HG02678 (cell line): ENCODE data around the gene GGTA1.
A peak's percentile ranks its signal among the peaks of the same experiment; 100 is the strongest.

ENCODE experiments used
- ATAC-seq: cut with Tn5 transposase; IDR thresholded peaks from one replicate; pipeline ENCODE4 v1.9.1; 2021; ENCODE audit warnings: mild to moderate bottlenecking, moderate library complexity; ENCODE audit not compliant: unreplicated experiment

Gene GGTA1

DNA sequence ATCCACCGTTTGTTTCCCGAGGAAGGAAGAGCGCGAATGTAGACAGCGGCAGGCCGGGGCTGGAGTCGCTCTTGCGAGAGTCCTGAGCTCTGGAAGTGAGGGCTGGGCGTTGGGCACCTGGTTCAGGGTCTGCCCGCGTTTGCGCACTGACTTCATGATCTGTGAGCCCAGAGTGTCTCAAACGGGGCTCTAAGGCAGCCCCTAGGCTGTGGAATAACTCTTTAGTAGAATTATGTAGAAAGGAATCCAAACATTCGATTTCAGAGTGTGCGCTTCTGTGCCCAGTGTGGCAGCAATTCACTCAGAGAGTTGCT is 478 bp upstream of the GGTA1 start:
- ATAC-seq = no peak

DNA sequence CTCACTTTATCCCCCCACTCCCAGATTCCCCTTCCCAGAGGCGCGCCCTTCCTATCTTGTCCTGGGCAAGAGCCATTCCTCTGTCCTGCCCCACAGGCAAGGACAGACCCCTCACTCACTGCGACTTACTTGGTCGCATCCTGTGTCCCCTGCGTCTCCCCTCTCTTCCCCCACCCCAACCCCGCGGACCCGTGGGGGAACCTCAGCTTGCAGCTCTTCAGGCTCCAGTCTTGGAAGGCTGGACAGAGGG is 542 bp downstream of the GGTA1 start:
- no peak for ATAC-seq

DNA sequence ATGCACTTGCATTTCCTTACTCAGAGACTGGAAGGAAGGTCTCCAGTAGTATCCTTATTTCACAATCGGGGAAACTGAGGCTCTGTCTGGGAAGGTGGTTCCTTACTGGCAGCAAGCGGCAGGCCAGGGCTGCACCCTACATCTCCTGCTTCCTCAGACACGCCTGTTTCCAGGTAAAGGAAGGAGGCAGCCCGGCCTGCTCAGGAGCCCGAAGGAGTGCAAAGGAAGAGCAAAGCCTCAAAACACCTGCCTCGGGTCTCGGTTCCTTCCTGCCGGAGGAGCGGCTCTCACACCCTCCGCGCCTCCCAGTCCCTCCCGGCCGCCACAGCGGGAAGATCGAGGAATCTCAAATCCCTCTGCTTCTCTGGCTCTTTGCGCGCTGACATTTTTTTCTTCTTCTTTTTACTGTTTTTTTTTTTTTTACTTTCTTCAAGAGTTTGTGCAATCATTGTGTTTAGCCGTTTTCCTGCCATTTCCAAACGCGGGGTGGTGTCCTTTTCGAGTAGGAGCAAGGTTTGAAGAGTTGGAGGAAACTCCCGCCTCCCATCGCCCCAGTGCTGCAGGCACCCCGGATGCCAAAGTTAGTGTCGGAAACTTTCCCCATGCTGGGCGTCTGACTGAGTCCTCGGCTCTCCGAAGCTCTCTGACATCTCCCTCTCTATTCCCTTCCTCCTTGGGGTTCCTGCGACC is 1.0 kb downstream of the GGTA1 start:
- no peak for ATAC-seq

DNA sequence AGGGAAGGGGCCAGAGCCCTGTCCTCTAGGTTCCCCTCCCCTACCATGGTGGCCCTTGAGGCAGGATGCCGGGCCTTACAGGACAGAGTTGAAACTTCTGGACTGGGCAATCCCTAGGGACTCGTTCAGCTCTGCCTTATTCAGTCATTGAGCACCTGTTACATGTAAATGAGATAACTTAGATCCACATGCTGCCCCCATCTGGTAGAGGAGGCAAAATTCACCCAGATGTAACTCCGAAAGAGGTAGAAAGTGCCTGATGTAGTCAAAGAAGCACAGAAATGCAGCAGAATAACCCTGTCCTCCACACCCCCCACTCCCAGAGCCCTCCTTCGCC is 1.5 kb downstream of the GGTA1 start:
- peak; percentile 76 for ATAC-seq

DNA sequence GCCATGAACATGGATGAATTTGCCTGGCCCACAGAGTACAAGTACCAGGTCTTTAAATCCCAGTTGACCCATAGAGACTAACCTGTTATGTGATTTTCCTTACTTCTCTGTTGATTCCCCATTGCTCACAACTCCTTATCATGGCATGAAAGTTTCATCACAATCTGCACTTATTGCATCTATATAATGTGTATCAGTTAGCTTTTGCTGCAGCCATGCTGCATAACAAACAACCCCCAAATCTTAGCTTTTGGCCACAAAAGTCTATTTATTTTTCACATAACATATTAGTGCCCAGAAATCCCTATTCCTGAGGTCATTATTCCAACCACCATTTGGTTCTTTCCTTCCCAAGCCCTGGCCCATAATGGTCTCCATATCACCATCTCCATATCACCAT is 3.7 kb downstream of the GGTA1 start:
- ATAC-seq = no peak

DNA sequence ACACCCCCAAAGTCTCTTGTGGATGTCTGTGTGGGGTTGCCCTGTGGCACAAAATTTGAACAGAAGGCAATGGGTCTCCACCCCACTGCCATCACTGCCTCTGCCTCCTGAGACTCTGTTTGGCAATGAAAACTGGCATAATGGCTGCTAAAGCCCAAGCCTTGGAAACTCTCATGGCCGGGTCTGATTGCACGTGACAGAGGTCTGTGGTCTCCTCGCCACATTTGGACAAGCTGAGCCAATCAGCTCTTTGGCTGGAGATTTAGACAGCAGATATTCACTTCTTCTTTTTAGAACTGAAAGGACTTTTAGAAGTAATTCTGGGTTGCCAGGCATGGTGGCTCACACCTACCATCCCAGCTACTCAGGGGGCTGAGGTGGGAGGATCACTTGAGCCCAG is 5.5 kb downstream of the GGTA1 start:
- ATAC-seq = no peak

DNA sequence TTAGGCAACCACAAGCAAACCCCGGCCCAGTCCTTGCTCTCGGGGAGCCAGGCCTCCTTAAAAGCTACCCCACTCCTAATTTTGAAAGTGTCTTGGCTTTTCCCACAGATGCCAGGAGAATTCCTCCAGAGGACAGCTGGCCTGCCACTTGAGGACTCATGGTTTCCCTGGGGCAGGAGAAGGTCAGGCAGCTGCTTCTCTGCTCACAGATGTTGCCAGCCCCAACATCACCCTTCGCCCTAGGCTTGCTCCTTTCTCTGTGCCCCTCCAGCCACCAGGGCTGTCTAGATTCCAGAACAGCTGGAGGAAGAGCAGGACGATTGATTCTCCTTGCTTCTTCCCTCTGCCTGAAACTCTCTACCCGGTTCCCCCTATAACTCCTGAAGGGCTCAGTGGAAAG is 8.5 kb downstream of the GGTA1 start:
- ATAC-seq = no peak

DNA sequence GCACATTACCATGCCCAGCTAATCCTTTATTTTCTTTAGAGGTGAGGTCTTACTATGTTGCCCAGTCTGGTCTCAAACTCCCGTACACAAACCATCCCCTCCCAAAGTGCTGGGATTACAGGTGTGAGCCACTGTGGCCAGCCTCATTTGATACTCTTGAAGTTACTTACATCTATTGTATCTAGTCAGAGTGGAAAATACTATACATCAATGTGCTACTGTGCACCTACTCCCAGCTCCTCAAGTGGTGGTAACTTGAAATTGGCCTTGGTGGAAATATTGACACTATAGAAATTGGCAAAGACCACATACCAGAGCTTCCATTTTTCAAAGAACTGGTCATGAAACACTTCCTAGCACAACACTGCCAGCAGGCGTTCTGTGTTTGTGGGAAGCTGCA is 10.3 kb downstream of the GGTA1 start:
- no peak for ATAC-seq

DNA sequence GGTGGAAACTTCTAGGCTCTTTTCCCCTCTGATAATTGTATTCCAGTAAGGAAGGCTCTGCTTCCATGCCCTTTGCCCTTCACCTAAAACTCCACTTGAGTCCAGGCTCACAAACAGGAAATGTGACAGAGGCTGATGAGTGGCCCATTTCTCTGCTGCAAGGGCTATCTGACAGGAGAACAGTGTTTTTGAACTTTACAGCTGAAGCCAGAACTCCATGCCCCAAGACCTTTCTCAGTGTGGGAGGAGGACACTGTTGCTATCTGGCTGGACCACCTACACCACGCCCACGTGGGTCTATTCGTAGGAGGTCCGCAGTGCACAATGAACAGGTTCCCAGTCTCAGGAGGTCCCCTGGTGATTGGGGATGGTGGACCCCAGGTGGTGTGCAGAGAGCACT is 13.6 kb downstream of the GGTA1 start:
- no peak for ATAC-seq

DNA sequence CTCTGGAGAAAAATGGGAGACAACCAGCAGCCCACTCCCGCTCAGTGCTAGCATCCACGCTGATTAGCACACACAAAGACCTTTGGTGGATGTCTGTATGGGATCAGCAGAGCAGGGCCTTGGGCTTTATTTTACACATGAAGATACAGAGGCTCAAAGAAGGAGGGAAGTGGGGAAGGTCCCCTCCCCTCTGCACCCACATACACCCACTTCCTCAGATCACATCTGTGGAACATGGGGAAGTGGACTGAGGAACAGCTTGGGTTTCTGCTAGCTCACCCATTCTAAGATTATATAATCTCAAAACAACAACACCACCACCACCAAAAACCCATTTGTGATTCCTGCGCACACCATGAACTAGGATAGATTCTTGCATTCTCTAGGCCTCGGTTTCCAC is 14.0 kb downstream of the GGTA1 start:
- no peak for ATAC-seq

DNA sequence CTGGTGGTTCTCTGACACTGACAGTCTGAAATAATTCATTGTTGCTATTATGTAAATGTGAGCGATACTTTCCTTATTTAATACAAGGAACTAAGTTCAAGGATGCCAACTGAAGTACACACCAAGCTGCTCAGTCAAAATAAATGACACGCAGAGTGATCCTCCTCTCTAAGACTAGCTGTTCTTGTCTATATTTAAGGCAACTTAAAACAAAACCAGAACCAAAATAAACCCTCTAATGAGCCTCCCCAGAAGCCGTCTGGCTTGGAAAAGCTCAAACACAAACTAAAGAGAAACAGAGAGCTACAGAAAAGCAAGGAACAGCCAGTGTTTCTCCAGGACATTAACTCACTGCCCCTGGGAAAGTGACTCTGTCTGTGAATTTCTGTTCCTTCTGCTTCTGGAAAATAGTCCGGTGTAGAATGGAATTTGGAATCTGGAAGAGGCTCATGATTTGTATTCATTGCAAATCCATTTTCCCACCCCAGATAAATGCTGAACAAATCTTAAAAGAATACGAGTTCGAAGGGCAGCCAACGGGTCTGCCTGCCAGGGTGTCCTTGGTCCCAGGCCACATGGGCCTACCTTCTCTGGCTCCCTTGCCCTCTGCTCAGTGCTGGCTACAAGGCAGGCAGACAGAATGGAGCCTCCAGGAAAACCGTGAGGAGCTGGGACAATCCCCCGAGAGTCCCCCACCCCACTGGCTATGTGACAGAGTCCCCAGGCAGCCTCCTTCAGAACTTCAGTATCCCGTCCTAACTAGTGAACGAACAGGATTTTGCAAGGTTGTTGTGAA is 14.8 kb downstream of the GGTA1 start:
- no peak for ATAC-seq

DNA sequence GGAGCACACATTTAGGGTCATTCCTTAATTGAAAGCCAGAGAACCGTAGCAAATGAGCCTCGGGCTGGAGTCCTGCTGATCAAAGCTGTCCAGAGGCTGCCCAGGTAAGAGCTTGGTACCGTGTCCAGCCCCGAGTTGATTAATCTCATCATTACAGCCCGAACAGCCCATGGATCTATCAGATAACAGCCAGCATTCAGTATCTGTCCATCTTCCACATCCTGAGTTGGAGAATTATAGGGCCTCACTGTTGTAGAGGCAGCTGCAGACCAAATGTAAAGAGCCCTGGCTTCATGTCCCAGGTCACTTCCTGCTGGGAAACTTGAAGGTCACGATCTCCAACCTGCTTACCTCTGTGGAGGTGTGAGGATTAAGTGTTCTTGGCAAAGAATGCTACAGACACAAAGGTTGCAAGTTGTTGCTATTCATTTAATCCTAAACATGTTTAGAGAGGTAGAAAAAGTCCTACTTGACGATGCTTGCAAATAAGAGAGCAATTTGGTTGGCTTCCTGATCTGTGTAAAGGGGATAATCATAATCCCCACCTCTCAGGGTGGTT is 16.1 kb downstream of the GGTA1 start:
- no peak for ATAC-seq

DNA sequence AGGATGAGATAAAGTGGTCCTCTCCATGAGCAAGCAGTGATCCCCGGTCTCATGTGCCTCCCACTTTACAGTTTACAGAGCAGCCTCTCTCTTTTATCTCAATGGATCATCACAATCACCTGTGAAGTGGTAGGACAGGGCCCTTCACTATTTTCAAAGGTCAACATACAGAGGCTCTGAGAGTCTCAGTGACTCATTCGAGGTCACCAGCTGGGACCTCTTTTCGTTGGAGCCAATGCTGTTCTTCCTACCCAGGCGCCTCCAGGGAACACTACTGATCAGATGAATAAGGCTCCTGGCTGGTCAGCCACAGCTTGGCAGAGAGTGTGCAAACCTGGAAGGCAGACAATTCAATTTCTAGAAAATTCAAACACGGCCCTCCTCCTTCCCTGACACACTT is 16.6 kb downstream of the GGTA1 start:
- ATAC-seq = no peak

DNA sequence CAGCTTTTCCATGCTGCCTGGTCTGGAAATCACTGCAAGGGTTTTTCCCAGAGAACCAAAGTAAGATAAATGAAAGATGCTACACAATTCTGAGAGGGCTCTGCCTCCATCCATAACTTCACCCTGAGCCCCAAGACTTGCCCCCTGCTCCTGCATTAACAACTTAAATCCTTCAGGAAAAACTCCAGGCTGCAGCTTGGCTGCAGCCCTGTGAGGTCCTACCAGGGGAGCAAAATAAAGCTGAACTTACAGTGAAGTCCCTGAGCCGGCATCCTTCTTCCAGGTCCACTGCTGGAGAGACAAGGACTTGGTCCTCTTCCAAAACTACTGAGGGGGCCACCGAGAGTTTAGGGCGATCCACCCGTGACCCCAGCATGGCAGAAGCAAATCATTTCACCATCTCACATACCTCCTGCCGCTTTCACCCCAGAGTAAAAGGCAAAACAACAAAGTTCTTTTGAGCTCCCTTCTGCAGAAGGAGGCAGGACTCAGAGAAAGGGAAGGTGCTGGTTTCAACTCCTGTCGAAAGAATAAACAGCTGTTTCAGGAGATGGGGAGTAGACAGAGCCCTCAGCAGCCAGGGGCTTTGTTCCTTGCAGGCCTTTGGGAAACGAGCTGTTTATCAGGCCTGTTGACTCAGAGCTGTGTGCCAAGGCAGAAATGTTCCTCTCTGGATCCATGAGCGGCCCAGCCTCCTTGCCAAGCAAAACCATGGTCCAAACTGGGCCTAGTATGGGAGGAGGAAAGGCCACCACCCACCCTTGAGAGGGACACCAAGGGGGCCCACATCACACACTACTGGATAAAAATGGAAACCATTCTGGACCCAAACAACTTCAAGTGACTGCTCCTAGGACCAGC is 20.6 kb downstream of the GGTA1 start:
- ATAC-seq = no peak

DNA sequence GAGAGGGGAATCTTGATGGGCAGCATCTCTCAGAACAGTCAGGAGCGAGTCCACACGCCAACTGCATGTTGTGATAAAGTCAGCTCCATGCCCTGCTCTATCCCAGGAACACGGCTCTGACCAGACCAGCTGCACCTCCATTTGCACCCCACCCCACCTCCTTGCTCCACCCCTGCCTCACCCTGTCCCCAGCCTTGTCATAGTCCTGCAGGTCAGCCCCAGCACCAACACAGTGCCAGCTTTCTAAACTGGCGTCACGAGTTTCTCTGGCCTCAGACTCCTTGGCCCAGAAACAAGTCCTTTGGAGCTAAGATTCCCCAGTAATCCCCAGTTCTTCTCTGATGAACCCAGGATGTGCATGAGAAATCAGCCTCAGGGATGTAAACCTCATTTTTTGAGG is 23.5 kb downstream of the GGTA1 start:
- no peak for ATAC-seq

DNA sequence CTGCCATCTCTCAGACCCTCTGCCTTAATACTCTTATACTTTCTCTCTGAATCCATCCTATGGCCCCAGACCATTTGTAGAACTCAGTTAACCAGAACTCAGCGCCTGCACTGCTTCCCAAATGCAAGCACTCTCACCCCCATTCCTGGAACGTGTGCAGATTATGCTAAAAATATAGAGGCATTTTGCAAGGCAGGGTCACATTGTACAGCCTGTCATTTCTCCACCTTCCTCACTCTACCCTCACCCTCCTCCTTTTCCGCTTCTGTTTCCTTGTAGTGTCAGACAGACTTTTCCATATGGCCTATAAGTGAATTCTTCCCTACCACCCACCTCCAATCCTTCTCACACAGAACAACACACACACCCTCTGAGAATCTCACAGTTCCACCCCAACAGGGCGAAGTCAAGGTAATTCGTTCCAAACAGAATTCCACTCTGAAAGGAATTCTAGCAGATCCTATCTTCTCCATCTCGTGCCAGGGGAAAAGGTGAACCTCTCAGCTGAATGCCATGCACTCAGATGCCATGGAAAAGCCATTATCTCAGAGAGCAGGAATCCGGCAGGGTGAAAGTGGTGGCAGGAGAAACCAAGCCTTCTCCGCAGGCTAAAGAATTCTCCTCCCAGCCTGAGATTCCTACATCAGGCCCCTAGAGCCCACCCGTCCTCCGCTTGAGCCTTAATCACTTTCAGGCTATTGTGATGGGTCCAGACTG is 25.3 kb downstream of the GGTA1 start:
- no peak for ATAC-seq

DNA sequence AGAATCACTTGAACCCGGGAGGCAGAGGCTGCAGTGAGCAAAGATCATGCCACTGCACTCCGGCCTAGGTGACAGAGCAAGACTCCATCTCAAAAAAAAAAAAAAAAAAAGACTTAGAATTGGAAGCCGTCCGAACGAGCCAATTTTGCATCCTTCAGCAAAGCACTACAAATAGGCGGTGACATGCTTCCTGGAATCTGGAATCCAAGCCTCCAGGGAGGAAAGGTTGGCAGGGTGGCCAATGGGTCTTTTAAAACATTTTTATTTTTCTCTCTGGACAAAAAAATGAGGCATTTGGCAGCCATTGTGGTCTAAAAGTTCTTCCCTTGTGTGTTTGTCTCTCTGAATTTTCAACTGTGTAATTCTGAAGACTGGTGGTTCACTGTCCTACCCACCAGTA is 26.4 kb downstream of the GGTA1 start:
- ATAC-seq = no peak

DNA sequence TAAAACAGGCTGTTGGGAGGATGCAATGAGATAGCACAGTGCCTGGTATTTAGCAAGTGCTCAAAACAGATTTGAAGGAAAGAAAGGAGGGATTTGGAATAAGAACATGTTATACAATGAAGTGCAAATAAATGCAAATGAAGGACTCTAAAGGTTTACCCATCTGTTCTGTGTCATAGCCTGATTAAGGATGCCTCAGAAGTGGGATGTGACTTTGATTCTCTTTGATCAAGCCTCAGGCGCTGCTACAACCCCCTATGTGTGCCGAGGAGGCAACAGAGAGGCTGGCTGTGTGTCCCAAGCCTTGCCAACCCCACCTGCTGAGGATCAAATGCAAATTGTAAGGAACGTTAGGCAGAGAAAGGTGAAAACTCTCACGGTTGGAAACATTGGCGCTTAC is 27.2 kb downstream of the GGTA1 start:
- ATAC-seq = no peak

DNA sequence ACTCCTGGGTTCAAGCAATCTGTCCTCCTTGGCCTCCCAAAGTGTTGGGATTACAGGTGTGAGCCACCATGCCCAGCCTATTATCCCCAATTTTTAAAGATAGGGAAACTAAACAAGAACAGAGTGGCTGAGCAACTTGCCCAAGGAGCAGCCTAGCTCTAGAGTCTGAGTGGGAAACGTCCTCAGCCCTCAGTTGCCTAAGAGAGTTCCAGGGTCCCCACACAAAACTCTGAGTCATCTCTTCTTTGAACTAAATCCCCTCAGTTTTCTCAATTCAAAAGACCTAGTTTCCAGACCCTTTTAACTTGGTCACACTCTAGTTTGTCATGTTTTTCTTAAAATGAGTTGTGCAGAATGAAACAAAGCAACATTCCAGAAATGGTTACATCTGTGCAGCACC is 33.5 kb downstream of the GGTA1 start:
- no peak for ATAC-seq

DNA sequence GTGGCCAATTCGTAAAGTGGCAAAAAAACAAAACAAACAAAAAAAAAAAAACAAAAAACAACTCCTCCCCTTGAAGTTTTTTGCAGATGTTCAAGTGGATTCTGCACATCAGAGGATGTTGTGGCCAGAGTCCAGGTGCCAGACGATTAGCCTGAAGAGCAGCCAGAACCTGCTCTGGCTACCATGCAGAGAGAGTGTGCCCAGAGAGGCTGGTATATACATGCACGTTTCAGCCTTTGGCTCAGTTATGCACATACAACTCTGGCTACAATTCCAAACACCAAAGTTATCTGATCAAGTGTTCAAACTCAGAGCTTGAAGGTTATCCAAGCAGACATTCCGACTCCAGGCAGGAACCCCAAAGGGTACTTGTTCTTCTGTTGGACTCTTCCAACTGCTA is 34.7 kb downstream of the GGTA1 start:
- no peak for ATAC-seq

DNA sequence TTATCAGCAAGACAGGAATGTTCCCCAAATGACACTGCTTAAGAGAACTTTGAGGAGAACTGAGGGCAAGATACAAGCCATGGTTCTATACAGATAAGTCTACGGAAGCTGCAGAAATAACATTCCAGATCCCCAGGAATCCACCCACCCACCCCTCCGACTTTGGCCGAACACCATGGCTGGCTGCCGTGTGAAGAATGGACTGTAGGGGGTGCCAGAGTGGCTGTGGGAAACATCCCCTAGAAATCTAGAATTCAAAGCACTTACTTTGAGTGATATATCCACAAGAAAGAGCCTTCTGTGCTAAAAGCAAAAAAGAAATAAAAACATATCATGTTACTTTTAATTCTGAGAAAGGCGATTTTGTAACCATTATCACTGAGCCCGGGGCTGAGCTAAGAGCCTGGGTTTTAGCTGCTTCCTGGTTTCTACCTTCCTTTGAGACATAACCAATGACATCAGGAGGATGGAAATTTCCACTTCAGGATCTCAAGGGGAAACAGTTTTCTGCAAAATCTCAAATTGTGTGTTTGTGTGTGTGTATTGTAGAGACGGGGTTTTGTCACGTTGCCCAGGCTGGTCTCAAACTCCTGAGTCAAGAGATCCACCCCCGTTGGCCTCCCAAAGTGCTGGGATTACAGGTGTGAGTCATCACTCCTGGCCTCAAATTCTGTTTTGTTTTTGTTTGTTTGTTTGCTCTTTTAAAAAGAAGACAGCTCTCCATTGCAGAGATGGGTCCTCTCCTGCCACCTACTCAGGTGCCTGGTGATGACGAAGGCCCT is 36.4 kb downstream of the GGTA1 start:
- no peak for ATAC-seq
